ENCODE measurements around the gene ADGRL3. TPM values are rescaled to one million over a fixed set of nuclear protein-coding genes. Genes with fewer than 3 reads are reported as not detected.

ADGRL3 gene
- total RNA-seq, 2 experiments from 2014 or later = not detected

DNA sequence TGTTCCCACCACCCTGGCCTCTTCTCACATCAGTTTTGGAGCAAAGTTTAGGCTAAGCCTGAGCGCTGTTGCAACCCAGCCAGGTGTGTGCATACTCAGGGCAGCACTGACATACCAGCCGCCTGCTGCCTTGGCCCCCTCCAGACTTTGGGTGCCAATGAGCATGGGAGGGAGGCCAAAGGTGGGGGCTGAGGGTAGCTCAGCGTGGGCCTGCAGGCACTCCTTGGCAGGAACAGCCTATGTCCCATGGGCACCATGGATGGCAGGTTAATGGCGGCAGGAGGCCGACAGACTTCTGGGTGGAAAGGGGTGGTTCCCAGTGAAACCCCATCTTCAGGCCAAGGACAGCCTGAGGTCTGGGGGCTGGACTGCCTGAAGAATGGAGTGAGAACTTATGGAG lies 462.2 kb downstream of the ADGRL3 start:
- intact Hi-C loops (cut with micrococcal nuclease; ENCODE audit: unreplicated experiment) = no loop called here
- no peak overlapping the region for H3K27ac ChIP-seq (ENCODE audit: low read depth, low read length, poor library complexity, severe bottlenecking)
- ChIA-PET POLR2A (no interaction called here), CTCF (ENCODE audit: unreplicated experiment) (no interaction called here)
- H3K4me1 ChIP-seq (ENCODE audit: insufficient read depth, low read length, poor library complexity, severe bottlenecking) = no peaks in the 10 kb centered on the region
- H4K20me1 ChIP-seq (ENCODE audit: insufficient read depth, low read length) = no peaks in the 10 kb centered on the region
- no peaks in the 10 kb centered on the region for H3K79me2 ChIP-seq (ENCODE audit: insufficient read depth, low read depth, low read length)
- no peak for TF ChIP-seq EZH2phosphoT487 (IDR thresholded peaks at IDR 0.05; ENCODE audit: borderline replicate concordance, low read depth, low read length)
- TF ChIP-seq, protein P1, sequence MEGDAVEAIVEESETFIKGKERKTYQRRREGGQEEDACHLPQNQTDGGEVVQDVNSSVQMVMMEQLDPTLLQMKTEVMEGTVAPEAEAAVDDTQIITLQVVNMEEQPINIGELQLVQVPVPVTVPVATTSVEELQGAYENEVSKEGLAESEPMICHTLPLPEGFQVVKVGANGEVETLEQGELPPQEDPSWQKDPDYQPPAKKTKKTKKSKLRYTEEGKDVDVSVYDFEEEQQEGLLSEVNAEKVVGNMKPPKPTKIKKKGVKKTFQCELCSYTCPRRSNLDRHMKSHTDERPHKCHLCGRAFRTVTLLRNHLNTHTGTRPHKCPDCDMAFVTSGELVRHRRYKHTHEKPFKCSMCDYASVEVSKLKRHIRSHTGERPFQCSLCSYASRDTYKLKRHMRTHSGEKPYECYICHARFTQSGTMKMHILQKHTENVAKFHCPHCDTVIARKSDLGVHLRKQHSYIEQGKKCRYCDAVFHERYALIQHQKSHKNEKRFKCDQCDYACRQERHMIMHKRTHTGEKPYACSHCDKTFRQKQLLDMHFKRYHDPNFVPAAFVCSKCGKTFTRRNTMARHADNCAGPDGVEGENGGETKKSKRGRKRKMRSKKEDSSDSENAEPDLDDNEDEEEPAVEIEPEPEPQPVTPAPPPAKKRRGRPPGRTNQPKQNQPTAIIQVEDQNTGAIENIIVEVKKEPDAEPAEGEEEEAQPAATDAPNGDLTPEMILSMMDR (conservative IDR thresholded peaks at IDR 0.05; ENCODE audit: low read length) = no peak
- no peak overlapping the region for H3K4me3 ChIP-seq (ENCODE audit: low read depth, low read length, poor library complexity, severe bottlenecking)
- H3K4me2 ChIP-seq (ENCODE audit: low read length) = no peak overlapping the region
- H3K9me3 ChIP-seq (ENCODE audit: low read length) = no peaks in the 10 kb centered on the region
- no peaks in the 10 kb centered on the region for H3K9me2 ChIP-seq (ENCODE audit: insufficient read depth, low read length)
- BruUV-seq (replicated peaks) = no TSS peak
- no peak for DNase-seq (ENCODE audit: low spot score)
- no peaks in the 10 kb centered on the region for H3K36me3 ChIP-seq (ENCODE audit: insufficient read depth, low read length)
- H2AFZ ChIP-seq (ENCODE audit: low read length) = no peak overlapping the region

DNA sequence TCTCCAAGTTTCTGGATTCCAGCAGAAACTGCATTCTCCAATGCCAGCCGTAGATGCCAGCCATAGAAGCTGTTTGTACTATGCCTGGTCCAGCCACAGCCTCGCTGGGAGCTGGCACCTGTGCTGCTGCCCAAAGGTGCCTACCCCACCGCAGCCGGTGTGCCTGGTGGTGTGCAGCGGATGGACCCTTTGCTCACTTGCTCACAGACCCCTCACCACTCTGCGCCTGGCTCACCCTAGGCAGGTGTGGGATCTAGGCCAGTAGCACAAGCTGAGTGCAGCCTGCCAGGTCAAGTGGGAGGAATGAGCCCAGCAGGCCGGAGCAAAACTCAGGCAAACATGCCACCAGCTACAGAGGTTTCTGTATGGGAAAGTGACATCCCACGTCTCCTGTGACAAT lies 463.2 kb downstream of the ADGRL3 start:
- no peaks in the 10 kb centered on the region for H3K9me3 ChIP-seq (ENCODE audit: low read length)
- H3K4me3 ChIP-seq (ENCODE audit: low read depth, low read length, poor library complexity, severe bottlenecking) = no peak overlapping the region
- no peaks in the 10 kb centered on the region for H3K9me2 ChIP-seq (ENCODE audit: insufficient read depth, low read length)
- CTCF ChIA-PET (ENCODE audit: unreplicated experiment) = no interaction called here
- H3K4me2 ChIP-seq (ENCODE audit: low read length) = no peak overlapping the region
- no peak overlapping the region for H2AFZ ChIP-seq (ENCODE audit: low read length)
- H3K79me2 ChIP-seq (ENCODE audit: insufficient read depth, low read depth, low read length) = no peaks in the 10 kb centered on the region
- POLR2A ChIA-PET = no interaction called here
- H4K20me1 ChIP-seq (ENCODE audit: insufficient read depth, low read length) = no peaks in the 10 kb centered on the region
- no peaks in the 10 kb centered on the region for H3K36me3 ChIP-seq (ENCODE audit: insufficient read depth, low read length)
- no peak overlapping the region for H3K27ac ChIP-seq (ENCODE audit: low read depth, low read length, poor library complexity, severe bottlenecking)
- TF ChIP-seq EZH2phosphoT487 (IDR thresholded peaks at IDR 0.05; ENCODE audit: borderline replicate concordance, low read depth, low read length) = no peak
- TF ChIP-seq, protein P1 (conservative IDR thresholded peaks at IDR 0.05; ENCODE audit: low read length) = no peak
- BruUV-seq (replicated peaks) = no TSS peak
- intact Hi-C loops (cut with micrococcal nuclease; ENCODE audit: unreplicated experiment) = no loop called here
- DNase-seq (ENCODE audit: low spot score) = no peak
- H3K4me1 ChIP-seq (ENCODE audit: insufficient read depth, low read length, poor library complexity, severe bottlenecking) = no peaks in the 10 kb centered on the region

DNA sequence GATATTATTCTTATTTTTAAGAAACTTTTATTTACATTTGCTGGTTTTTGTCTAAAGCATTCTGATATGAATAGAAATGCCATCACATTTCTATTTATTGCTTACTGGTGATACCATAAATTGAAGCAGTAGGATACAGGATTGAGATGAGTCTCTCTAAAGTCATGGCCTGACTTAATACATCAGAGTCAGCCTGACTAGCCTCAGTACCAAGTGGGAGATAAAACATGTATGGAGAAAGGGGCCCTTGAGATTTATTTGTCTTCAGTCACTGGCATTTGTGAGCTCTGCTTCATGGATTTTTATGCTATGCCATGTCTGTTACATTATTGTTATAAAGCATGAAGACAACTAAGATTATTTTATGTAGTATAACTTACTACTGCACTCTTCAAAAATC lies 465.5 kb downstream of the ADGRL3 start:
- DNase-seq (ENCODE audit: low spot score) = no peak
- CTCF ChIA-PET (ENCODE audit: unreplicated experiment) = no interaction called here
- intact Hi-C loops (cut with micrococcal nuclease; ENCODE audit: unreplicated experiment) = no loop called here
- Histone ChIP-seq H3K36me3 (ENCODE audit: insufficient read depth, low read length) (no peaks in the 10 kb centered on the region), H2AFZ (ENCODE audit: low read length) (no peak overlapping the region), H3K9me3 (ENCODE audit: low read length) (no peaks in the 10 kb centered on the region), H3K9me2 (ENCODE audit: insufficient read depth, low read length) (no peaks in the 10 kb centered on the region), H3K79me2 (ENCODE audit: insufficient read depth, low read depth, low read length) (no peaks in the 10 kb centered on the region), H3K4me3 (ENCODE audit: low read depth, low read length, poor library complexity, severe bottlenecking) (no peak overlapping the region), H3K4me1 (ENCODE audit: insufficient read depth, low read length, poor library complexity, severe bottlenecking) (no peaks in the 10 kb centered on the region), H4K20me1 (ENCODE audit: insufficient read depth, low read length) (no peaks in the 10 kb centered on the region), H3K27ac (ENCODE audit: low read depth, low read length, poor library complexity, severe bottlenecking) (no peak overlapping the region), H3K4me2 (ENCODE audit: low read length) (no peak overlapping the region)
- BruUV-seq (replicated peaks) = no TSS peak
- TF ChIP-seq EZH2phosphoT487 (IDR thresholded peaks at IDR 0.05; ENCODE audit: borderline replicate concordance, low read depth, low read length) = no peak
- TF ChIP-seq, protein P1 (conservative IDR thresholded peaks at IDR 0.05; ENCODE audit: low read length) = no peak
- POLR2A ChIA-PET = no interaction called here

Measured in OCI-LY7 (cell line).